Measurements from ENCODE around the gene FAIM2. TPM values are rescaled to one million over a fixed set of nuclear protein-coding genes. Genes with fewer than 3 reads are reported as not detected.

The FAIM2 gene
- total RNA-seq, 1 donor from 2014 or later: not detected

DNA sequence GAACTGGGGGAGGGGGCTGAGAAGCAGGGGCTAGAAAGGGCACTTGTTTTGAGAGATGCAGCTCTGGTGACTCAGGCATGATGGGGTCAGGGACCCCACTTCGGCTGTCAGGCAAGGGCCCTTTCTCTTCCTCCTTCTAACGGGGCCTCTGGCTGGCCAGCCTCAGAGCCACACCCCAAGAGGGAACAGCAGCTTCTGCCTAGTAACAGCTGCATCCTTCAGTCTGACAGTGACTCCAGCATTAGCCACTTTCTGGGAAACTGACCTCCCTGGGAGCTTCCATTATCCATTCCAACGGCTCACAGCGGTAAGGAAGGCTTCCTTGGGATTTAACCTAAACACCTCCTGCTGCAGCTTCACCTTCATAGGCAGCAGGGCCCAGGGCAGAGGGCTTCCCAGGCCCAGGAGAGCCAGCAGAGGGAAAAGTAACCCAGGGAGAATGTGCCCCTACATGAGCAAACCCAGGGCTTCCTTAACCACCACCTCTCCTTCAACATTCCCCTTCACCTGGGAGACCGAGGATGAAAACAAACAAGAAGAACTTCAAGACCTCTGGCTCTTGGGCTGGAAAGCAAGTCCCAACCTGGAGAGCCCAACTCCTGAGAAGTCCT is 78.2 kb downstream of the FAIM2 start:
- Histone ChIP-seq H3K4me3 (ENCODE audit: low read depth, low read length) (no peak overlapping the region), H3K36me3 (ENCODE audit: control insufficient read depth, insufficient read depth, low read length) (no peaks in the 10 kb centered on the region), H3K27me3 (ENCODE audit: control insufficient read depth, insufficient read depth, low read length) (no peaks in the 10 kb centered on the region)
- TF ChIP-seq, protein P1, sequence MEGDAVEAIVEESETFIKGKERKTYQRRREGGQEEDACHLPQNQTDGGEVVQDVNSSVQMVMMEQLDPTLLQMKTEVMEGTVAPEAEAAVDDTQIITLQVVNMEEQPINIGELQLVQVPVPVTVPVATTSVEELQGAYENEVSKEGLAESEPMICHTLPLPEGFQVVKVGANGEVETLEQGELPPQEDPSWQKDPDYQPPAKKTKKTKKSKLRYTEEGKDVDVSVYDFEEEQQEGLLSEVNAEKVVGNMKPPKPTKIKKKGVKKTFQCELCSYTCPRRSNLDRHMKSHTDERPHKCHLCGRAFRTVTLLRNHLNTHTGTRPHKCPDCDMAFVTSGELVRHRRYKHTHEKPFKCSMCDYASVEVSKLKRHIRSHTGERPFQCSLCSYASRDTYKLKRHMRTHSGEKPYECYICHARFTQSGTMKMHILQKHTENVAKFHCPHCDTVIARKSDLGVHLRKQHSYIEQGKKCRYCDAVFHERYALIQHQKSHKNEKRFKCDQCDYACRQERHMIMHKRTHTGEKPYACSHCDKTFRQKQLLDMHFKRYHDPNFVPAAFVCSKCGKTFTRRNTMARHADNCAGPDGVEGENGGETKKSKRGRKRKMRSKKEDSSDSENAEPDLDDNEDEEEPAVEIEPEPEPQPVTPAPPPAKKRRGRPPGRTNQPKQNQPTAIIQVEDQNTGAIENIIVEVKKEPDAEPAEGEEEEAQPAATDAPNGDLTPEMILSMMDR (IDR thresholded peaks at IDR 0.05; ENCODE audit: insufficient read depth, low read length, poor library complexity, severe bottlenecking): no peak
- no peak for DNase-seq (ENCODE audit: low read depth)

GRCh38 chr12:49824895-49825294 is 78.8 kb downstream of the FAIM2 start:
- no peak for DNase-seq (ENCODE audit: low read depth)
- H3K4me3 ChIP-seq (ENCODE audit: low read depth, low read length): no peak overlapping the region
- no peaks in the 10 kb centered on the region for H3K36me3 ChIP-seq (ENCODE audit: control insufficient read depth, insufficient read depth, low read length)
- TF ChIP-seq, protein P1 (IDR thresholded peaks at IDR 0.05; ENCODE audit: insufficient read depth, low read length, poor library complexity, severe bottlenecking): no peak
- no peaks in the 10 kb centered on the region for H3K27me3 ChIP-seq (ENCODE audit: control insufficient read depth, insufficient read depth, low read length)

DNA sequence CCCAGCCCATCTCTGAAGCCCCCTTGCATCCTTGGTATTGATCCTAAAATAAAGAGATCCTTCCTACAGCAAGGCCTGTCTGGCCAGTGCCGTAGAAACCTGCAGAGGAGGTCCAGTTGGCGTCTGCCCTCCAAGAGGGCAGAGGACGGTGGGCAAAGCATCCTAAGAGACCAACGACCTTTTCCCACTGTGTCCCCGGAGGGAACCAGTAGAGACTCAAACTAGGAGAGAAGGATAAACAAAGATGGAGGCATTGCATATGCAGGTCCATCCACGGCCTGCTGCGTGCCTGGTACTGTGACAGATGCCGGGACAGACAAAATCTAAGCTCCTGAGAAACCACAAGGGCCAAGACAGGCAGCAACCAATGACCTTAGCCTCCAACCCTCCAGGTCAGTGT is 79.3 kb downstream of the FAIM2 start:
- no peak for DNase-seq (ENCODE audit: low read depth)
- no peaks in the 10 kb centered on the region for H3K27me3 ChIP-seq (ENCODE audit: control insufficient read depth, insufficient read depth, low read length)
- TF ChIP-seq, protein P1 (IDR thresholded peaks at IDR 0.05; ENCODE audit: insufficient read depth, low read length, poor library complexity, severe bottlenecking): no peak
- no peak overlapping the region for H3K4me3 ChIP-seq (ENCODE audit: low read depth, low read length)
- no peaks in the 10 kb centered on the region for H3K36me3 ChIP-seq (ENCODE audit: control insufficient read depth, insufficient read depth, low read length)

- TF ChIP-seq, protein P1 (IDR thresholded peaks at IDR 0.05; ENCODE audit: insufficient read depth, low read length, poor library complexity, severe bottlenecking): no peak
- DNase-seq (ENCODE audit: low read depth): no peak
- no peak overlapping the region for H3K4me3 ChIP-seq (ENCODE audit: low read depth, low read length)
- no peaks in the 10 kb centered on the region for H3K27me3 ChIP-seq (ENCODE audit: control insufficient read depth, insufficient read depth, low read length)
- H3K36me3 ChIP-seq (ENCODE audit: control insufficient read depth, insufficient read depth, low read length): no peaks in the 10 kb centered on the region
Measured at GRCh38 chr12:49823951-49824350, 79.7 kb downstream of the FAIM2 start.

DNA sequence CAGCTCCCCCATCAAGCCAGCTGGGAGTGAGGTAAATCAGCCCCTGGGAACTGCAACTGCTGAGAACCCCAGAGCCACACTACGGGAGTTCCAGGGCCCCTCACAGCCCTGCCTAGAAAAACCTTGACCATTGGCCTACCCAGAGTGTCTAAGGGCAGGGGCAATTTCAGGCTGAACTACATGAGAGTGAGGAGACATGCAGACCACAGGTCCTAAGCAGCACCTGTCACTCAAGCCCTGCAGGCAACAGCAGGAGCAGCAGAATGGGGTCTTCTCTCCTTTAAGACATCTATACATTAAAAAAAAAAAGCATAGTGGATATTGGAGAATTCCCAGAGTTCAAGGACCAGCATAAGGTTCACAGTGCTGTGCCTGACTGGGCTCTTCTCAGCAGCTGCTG is 80.3 kb downstream of the FAIM2 start:
- H3K27me3 ChIP-seq (ENCODE audit: control insufficient read depth, insufficient read depth, low read length): no peaks in the 10 kb centered on the region
- no peak for DNase-seq (ENCODE audit: low read depth)
- no peak overlapping the region for H3K4me3 ChIP-seq (ENCODE audit: low read depth, low read length)
- H3K36me3 ChIP-seq (ENCODE audit: control insufficient read depth, insufficient read depth, low read length): no peaks in the 10 kb centered on the region
- TF ChIP-seq, protein P1 (IDR thresholded peaks at IDR 0.05; ENCODE audit: insufficient read depth, low read length, poor library complexity, severe bottlenecking): no peak

Measured in kidney epithelial cell (primary cell).